ENCODE measurements around the gene CORO2A. TPM values are rescaled to one million over a fixed set of nuclear protein-coding genes. Genes with fewer than 3 reads are reported as not detected.

CORO2A gene
- total RNA-seq, 2 donors from 2014 or later, result 31.2 to 45.3 TPM

DNA sequence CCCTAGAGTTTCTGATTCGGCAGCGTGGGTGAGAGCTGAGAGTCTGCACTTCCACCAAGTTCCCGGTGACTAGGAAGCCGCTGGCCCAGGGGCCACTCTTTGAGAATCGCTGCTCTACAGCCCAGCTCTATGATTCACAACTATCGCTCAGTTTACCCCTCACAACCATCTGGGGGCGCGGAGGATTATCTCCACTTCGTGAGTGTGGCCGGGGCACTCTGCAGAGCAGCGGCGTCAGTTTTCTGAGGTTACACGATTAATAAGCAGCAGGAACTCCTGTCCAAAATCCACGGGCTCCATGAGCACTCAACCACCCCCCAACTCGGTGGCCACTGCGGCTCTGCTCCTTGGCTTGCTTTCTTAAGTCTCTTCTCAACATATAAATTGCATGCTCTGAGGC, 19.3 kb downstream of the CORO2A start:
- H3K27ac ChIP-seq, result peak overlapping the region; percentile 46 to 71
- intact Hi-C loops (cut with DNase I), result no loop called here
- no peaks in the 10 kb centered on the region for H3K27me3 ChIP-seq (replicated peaks; ENCODE audit: insufficient read depth)
- peaks cover 26% of the 10 kb centered on the region for H3K4me1 ChIP-seq (replicated peaks)
- no peaks in the 10 kb centered on the region for H3K9me3 ChIP-seq
- WGBS, result 89% methylated on average over 16 of the region's 16 CpGs
- no peak overlapping the region for H3K4me3 ChIP-seq
- no peak for TF ChIP-seq POLR2AphosphoS5 (IDR thresholded peaks at IDR 0.05)
- no peak for TF ChIP-seq POLR2A (IDR thresholded peaks at IDR 0.05)
- TF ChIP-seq, protein P1, sequence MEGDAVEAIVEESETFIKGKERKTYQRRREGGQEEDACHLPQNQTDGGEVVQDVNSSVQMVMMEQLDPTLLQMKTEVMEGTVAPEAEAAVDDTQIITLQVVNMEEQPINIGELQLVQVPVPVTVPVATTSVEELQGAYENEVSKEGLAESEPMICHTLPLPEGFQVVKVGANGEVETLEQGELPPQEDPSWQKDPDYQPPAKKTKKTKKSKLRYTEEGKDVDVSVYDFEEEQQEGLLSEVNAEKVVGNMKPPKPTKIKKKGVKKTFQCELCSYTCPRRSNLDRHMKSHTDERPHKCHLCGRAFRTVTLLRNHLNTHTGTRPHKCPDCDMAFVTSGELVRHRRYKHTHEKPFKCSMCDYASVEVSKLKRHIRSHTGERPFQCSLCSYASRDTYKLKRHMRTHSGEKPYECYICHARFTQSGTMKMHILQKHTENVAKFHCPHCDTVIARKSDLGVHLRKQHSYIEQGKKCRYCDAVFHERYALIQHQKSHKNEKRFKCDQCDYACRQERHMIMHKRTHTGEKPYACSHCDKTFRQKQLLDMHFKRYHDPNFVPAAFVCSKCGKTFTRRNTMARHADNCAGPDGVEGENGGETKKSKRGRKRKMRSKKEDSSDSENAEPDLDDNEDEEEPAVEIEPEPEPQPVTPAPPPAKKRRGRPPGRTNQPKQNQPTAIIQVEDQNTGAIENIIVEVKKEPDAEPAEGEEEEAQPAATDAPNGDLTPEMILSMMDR (IDR thresholded peaks at IDR 0.05), result no peak
- no peaks in the 10 kb centered on the region for H3K36me3 ChIP-seq
- no peak for DNase-seq (ENCODE audit: low spot score)

DNA sequence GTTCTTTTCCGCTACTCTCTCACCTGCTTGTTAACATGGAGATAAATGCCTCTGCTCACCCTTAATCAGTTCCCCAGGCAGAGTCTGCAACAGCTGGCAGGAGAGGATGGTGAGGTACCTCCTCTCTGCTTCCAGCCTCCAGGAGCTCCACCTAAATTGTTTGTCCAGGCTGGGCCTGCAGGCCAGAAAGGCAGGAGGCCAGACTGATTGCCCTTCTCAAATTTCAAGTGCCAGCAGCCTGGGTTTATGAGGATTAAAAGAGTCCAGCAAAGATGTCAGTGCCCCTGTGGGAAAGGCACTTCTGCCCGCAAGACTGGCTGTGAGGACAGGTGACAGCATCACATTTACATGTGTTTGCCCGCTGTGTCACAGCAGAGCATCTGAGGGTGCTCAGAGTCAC, 19.8 kb downstream of the CORO2A start:
- WGBS, result 30% methylated on average over 3 of the region's 3 CpGs
- no peaks in the 10 kb centered on the region for H3K9me3 ChIP-seq
- no peaks in the 10 kb centered on the region for H3K36me3 ChIP-seq
- H3K27me3 ChIP-seq (replicated peaks; ENCODE audit: insufficient read depth), result no peaks in the 10 kb centered on the region
- intact Hi-C loops (cut with DNase I), result no loop called here
- H3K4me1 ChIP-seq (replicated peaks), result peaks cover 26% of the 10 kb centered on the region
- TF ChIP-seq, protein P1 (IDR thresholded peaks at IDR 0.05), result no peak
- peak; percentile 93 for TF ChIP-seq POLR2AphosphoS5 (IDR thresholded peaks at IDR 0.05)
- TF ChIP-seq POLR2A (IDR thresholded peaks at IDR 0.05), result no peak
- peak overlapping the region; percentile 46 to 71 for H3K27ac ChIP-seq
- H3K4me3 ChIP-seq, result no peak overlapping the region
- DNase-seq (ENCODE audit: low spot score), result peak; percentile 86

DNA sequence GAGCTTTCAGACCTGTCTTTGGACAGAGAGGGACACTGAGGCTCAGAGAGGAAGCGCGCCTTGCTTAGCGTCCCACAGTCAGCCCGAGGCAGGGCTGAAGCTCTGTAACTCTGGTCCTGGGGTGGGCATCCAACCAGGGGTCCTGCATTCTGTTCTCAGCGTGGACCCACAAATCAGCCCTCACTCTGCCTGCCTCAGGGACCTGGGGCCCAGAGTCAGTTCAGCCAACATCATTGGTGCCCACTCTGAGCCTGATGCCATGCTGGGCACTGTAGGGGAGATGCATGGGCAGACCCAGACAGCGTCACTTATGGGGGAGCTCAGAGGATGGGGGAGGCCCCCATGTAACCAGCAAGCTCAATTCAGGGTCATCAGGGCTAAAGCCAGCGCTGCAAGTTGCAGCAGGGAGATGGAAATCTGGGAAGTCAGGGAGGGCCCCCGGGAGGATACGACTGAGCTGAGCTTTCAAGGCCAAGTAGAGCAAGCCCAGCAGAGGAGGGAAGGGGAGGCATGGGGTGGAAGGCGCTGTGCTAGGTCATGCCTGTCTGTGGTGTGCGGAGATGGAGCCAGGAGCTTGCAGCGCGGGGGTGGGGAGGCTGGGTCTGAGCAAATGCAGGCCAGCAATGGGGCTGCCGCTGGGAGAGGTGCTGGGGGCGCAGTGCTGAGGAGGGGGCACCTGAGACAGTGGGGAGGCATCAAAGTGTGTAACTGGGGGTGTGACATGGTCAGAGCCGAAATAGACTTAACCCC, 21.1 kb downstream of the CORO2A start:
- intact Hi-C loops (cut with DNase I), result no loop called here
- H3K27me3 ChIP-seq (replicated peaks; ENCODE audit: insufficient read depth), result no peaks in the 10 kb centered on the region
- H3K4me1 ChIP-seq (replicated peaks), result peaks cover 21% of the 10 kb centered on the region
- no peak overlapping the region for H3K4me3 ChIP-seq
- H3K9me3 ChIP-seq, result no peaks in the 10 kb centered on the region
- no peak for DNase-seq (ENCODE audit: low spot score)
- 68% methylated on average over 16 of the region's 16 CpGs for WGBS
- H3K27ac ChIP-seq, result peak overlapping the region in 1 of 2 donors; percentile 1
- no peak for TF ChIP-seq POLR2AphosphoS5 (IDR thresholded peaks at IDR 0.05)
- TF ChIP-seq, protein P1 (IDR thresholded peaks at IDR 0.05), result no peak
- TF ChIP-seq POLR2A (IDR thresholded peaks at IDR 0.05), result no peak
- H3K36me3 ChIP-seq, result no peaks in the 10 kb centered on the region

DNA sequence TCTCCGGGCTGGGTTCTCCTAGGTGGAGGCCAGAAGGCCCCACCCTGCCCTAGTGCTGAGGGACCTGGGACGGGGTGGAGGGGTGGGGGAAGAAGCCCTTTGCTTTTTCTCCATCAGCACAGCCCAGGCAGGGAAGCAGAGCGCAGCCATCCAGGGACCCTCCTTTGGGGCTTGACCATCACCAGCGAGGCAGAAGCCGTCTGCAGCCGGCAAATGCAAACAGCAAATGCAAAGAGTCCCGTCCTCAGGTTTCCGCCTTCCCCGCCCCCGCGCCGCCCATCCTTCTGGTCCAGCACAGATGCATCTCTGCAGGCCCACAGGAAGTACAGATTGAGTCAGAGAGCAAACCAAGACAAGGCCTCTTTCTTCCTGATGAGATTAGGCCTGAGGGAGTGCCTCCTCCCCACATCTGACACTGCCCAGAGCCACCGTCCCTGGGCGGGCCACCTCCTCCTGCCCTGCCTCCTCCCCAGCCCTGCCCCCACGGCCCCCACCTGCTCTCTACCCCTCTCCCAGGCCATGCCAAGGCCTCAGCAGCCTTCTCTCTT, 23.4 kb downstream of the CORO2A start:
- Histone ChIP-seq H3K36me3 (no peaks in the 10 kb centered on the region), H3K27me3 (replicated peaks; ENCODE audit: insufficient read depth) (no peaks in the 10 kb centered on the region), H3K4me3 (no peak overlapping the region), H3K27ac (no peak overlapping the region), H3K4me1 (replicated peaks) (peaks cover 16% of the 10 kb centered on the region), H3K9me3 (no peaks in the 10 kb centered on the region)
- WGBS, result 58% methylated on average over 15 of the region's 15 CpGs
- TF ChIP-seq POLR2AphosphoS5 (IDR thresholded peaks at IDR 0.05), result no peak
- TF ChIP-seq, protein P1 (IDR thresholded peaks at IDR 0.05), result no peak
- no peak for TF ChIP-seq POLR2A (IDR thresholded peaks at IDR 0.05)
- DNase-seq (ENCODE audit: low spot score), result no peak
- intact Hi-C loops (cut with DNase I), result no loop called here

Data from prostate gland (tissue), 2 donors.